G401 (cell line): ENCODE measurements around the gene SMIM26. TPM values are rescaled to one million over a fixed set of nuclear protein-coding genes. Genes with fewer than 3 reads are reported as not detected.

Source experiments
- DNase-seq: peaks from one replicate; pipeline ENCODE4 v3.0.0-alpha.2; 2015; ENCODE audit warnings: low spot score
- in situ Hi-C: cut with HindIII; loops from 2 replicates; pipeline ENCODE4 v1.10.0; 2016; ENCODE audit warnings: low sequenced_read_pairs, mixed read lengths
- total RNA-seq: library from RNA; depleted of rRNA; stranded (reverse); fragments of >200 nt; shearing (Covaris generic); gene quantifications from 2 replicates; pipeline ENCODE4 v1.2.3, GENCODE V29; 2014; rRNA removed

SMIM26 gene
- total RNA-seq, 1 experiment from 2014 or later, result 75.7 TPM

DNA sequence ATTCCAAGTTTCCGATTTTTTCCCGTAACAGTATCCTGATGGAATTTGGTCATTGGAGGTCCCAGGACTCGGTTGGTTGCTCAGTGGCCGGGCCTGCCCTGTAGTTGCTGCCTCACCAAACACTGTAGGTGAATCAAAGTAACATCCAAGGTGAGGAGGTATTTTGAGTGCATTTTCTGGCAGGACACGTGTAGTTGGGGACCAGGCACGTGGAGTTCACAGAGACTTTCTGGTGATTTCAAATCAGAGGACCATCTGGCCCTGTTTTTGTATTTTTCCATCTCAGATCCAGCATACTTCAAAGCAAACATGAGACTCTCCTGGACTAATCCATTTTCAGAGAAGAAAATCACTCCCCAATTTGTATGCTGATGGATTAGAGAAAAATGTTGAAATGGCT lies 10.7 kb downstream of the SMIM26 start:
- in situ Hi-C loops, result no loop called here
- peak; percentile 19 for DNase-seq

DNA sequence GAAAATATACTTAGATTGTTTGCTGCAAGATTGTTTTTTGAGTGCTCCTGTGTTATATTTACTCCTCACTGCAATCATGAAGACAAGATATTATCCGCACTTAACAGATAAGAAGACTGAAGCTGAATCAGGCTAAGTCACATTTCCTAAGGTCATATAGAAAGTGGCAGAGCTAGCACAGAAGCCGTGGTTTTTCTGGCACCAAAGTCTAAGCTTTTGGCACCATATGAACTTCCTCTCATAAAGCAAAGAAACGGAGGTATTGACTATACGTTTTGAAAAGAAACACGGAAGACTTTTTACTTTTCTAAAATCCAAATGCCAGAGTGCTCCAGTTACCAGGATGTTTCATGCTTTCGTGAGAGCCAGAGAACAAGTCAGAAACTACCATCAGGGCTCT lies 11.3 kb downstream of the SMIM26 start:
- DNase-seq, result no peak
- in situ Hi-C loops, result no loop called here

DNA sequence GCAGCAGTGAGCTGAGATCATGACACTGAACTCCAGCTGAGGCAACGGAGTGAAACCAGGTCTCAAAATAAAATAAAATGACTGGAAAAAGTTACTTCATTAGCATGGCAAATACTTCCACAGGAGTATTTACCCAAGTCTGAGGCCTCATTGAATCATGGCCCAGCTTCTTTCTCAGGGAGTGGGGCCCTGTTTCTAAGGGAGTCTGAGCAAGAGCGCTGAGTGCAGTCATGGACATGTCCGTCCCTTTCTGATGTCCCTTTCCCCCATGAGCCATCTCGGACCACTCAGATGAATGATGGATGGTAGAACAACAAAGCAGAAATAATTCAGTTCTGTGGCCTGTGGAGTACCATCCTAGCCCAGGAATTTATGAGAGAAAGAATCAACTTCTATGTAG lies 12.8 kb downstream of the SMIM26 start:
- no peak for DNase-seq
- in situ Hi-C loops, result no loop called here

DNA sequence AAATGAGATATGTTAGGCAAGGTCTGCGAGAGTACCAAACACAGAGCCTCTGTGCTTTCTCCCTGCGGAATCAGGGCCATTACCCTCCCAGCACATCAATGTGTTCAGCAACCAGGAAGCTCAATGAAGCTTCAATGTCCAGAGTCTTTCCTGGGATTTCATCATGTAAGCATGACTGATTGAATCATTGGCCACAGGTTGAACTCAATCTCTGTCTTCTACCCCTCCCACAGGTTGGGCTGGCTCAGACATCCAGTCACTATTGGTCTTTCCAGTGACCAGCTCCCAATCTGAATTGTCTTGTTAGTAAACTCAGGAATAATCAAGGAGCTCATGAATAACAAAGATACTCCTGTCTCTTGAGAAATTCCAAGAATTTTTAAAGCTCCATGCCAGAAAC lies 17.9 kb downstream of the SMIM26 start:
- in situ Hi-C loops, result no loop called here

DNA sequence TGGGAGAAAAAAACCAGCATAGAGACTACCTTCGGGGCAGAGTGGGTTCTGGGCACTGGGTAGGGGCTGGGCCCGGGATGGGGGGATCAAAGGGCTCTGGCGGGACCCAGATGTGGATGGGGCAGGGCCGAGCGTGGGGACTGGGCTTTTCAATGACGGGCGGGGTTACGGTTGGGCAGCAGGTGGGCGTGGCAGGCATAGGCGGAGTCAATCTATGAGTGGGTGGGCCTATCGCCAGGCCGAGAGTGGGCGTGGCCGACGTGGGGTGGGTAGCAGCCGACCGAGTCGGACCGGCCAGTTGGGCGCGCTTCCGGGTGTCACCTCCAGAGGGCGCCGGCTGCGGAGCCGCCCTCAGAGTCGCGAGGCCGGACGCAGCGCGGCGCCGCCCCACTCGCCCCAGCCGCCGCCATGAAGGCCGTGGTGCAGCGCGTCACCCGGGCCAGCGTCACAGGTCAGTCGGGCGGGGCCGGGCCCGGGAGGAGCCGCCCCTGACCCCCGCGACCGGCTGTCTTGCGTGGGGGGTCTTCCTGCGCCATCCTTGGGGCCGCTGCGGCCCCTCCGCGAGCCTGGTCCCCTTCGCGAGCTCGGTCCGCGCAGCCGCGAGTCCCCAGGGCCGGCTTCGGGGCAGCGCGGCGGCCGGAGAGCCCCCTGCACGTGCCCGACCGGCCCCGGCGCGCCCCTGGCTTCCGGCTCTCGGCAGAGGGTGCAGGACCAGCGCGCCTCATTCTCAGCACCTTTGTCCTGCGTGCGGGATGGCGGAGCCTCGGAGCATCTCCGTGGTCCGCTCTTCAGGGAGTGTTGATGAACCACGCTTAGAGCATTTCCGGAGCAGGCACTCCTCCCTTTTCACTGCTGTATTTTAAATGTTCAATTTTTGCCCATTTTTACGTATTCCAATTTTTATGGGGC lies 20.7 kb downstream of the SMIM26 start, which contains the start of gene DTD1:
Gene DTD1 (plus strand): TSS at position 390 of the 909 bp plus-strand sequence. CDS start 19 bp downstream, at position 409.
- in situ Hi-C loops, result no loop called here
- peak; percentile 93 for DNase-seq

More for the DNA sequence above, 17.9 kb downstream of the SMIM26 start:
- no peak for DNase-seq

DNA sequence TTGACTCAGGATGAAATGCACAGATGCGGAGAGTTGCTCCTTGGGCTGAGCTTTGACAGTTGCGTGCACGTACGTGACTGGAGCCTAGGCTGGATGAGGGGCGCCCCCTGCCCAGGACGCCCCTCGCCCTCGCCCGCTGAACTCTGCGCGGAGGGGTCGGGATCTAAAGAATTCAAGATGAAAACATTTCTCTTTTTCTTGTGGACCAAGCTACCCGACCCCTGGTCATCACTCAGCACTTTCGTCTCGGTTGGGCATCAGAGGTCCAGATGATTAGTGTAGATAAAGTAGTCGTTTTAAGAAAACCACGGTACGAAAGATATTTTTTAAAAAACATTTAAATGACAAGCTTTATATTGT lies 21.3 kb downstream of the SMIM26 start:
- no peak for DNase-seq
- in situ Hi-C loops, result no loop called here

DNA sequence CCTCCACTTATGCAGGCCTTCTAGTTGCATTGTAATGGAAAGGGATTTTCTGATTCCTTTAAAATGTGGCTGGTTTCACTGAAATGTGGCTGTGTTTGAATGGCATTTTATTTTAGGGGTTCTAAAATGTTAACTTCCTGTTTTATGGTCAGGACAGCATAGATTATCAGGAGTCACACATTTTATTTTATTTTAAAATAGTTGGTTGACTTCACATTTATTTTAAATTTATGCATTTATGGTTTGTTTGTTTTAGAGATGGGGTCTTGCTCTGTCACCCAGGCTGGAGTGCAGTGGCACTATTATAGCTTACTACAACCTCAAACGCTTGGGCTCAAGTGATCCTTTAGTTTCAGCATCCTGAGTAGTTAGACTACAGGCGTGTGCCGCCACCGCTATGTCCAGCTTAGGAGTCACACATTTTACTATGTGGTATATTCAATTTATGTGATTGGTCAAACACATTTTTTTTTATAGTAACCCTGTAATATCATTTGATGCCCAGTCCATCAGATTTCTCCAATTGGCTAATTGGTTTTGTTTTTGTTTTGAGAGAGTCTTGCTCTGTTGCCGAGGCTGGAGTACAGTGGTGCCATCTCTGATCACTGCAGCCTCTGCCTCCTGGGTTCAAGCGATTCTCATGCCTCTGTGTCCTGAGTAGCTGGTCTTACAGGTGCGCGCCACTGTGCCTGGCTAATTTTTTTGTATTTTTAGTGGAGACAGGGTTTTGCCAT lies 22.9 kb downstream of the SMIM26 start:
- in situ Hi-C loops, result no loop called here
- DNase-seq, result no peak

DNA sequence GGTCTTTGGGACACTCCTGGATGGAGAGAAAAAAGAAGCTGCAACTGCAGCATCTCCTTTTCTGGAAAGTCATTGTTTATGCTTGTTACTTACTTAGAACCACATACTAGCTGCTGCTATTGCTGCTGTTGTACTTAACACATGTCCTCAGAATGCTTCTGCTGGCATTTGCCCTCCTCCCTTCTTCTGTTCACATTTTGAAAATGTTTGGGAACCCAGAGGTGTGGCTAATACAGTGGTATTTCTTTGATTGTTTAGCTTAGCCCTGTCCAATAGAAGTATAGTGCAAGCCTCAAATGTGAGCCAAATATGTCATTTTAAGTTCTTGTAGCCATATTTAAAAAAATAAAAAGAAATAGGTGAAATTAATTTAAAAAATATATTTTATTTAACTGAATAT lies 29.0 kb downstream of the SMIM26 start:
- DNase-seq, result no peak
- in situ Hi-C loops, result no loop called here

DNA sequence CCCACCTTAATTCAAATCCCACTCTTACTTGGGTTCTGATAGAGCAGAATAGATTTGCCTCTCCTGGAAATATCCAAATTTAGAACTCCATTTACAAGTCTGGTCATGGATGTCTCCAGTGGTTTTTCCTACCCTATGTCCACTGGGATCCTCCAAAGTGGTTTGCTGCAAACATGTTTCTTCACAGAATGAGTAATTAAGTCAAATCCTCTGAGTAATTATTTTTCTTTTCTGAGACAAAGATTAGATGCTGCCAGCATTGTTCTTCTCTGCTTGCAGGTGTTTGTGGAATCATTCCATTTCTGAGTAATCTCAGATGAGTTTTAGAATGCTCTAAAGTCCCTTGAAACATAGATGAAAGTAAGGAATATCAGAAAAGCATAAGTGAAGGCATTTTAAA lies 42.5 kb downstream of the SMIM26 start:
- in situ Hi-C loops, result no loop called here

DNA sequence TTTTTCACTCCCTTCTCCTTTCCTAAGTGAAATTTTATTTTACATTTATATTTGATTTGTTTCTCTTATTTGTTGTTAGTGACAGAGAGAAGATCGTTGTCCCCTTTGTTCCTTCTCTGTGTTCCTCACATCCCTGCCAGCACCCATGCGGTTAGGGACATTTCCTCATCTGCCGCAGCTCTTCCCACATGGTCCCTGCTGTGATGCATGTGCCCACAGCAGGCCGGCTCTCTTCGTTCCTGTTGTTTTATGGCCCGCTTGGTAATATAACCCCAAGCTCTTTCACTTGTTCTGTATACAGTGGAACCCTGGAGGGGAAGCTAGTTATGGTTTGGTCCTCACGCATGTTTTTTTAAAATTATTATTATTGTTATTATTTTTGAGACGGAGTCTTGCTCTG lies 44.3 kb downstream of the SMIM26 start:
- DNase-seq, result peak; percentile 25
- in situ Hi-C loops, result no loop called here

More for the DNA sequence above, 42.5 kb downstream of the SMIM26 start:
- no peak for DNase-seq

DNA sequence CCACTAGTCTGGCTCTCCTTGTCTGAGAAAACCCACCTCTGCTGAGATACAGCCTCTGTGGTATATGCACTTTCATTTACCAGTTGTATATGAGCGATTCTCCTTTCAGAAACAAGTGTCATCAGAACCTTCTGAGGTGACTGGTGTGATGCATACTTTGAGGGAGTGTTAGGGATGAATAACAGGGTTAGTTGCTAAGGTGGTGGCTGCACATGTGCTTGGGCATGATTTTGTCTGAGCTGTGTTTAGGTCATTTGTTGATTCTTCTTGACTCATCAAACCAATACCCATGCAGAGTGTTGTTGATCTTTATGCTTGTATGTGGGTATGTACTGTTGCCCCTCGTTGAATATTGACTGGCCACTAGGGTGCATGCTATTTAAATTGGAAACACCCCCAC lies 46.3 kb downstream of the SMIM26 start:
- in situ Hi-C loops, result no loop called here
- DNase-seq, result no peak

DNA sequence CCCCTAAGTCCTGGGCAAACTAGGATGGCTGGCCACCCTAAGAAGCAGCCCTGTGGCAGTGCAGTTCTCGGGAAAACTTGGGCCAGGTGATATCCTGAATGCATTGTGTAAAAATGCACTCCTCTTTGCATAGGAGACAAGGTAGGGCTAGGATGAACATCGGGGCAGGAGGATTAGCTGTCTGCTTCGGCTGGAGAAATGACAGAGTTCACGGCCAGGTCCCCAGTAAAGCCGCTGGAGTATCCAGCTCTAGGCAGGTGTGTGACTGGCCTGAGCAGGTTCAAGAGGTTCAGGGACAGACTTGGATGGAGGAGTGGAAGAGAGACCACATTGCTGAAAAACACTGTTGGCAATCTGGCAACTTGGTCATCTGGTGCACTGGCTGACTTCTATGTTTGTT lies 47.0 kb downstream of the SMIM26 start:
- in situ Hi-C loops, result no loop called here
- peak; percentile 39 for DNase-seq

DNA sequence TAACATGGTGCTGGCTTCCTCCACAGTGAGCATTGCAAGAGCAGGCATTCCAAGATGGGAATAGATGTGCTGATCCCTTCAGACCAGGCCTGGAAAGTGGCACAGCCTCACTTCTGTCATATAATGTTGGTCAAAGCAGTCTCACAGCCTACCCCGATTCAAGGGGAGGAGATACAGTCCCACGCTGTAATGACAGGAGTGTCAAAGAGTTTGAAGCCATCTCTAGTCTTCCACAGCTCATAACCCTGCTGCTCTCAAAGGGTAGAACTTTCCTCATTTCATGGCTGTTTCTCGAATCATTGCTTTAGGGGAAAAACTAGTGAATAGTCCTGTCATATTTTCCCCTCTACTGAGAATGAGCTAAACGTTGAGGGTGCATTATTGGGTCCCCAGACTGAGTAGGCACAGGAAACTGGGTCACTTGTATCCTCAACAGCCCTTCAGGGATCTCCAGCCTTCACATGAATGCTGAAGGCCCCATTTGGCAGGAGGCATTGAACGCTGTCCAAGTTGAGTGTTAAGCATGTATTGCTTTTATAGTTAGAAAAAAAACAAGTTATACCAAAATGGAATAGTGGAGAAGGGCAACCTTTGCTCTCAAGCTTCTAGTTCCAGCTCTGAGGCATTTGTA lies 47.9 kb downstream of the SMIM26 start:
- in situ Hi-C loops, result no loop called here
- DNase-seq, result peak; percentile 17

Other genes with a start within 250 kb of the SMIM26 start
- 2.2 and 3.6 TPM in 2 replicates for gene DZANK1, start 100.4 kb upstream of the SMIM26 start, total RNA-seq
- gene POLR3F, start 100.0 kb upstream of the SMIM26 start, total RNA-seq, result 14.0 and 14.5 TPM in 2 replicates
- gene RBBP9, start 70.2 kb upstream of the SMIM26 start, total RNA-seq, result 22.3 and 35.5 TPM in 2 replicates
- 51.9 and 66.9 TPM in 2 replicates for gene SEC23B, start 59.5 kb upstream of the SMIM26 start, total RNA-seq
- 110 and 135 TPM in 2 replicates for gene DTD1, start 20.6 kb downstream of the SMIM26 start, total RNA-seq
- gene SCP2D1, start 246.4 kb downstream of the SMIM26 start, total RNA-seq, result not detected in 2 replicates